HepG2 (cell line): Measurements from ENCODE around the gene BIRC3. TPM values are rescaled to one million over a fixed set of nuclear protein-coding genes. Genes with fewer than 3 reads are reported as not detected.

Experiments
- EED ChIP-seq: sonication (generic); formaldehyde crosslinking; IDR thresholded peaks from 2 replicates; pipeline ENCODE4 v1.5.0; 2020; ENCODE audit warnings: mild to moderate bottlenecking, missing genetic modification reagents
- FIP1L1 ChIP-seq: fragments of 200-400 bp; formaldehyde crosslinking; IDR thresholded peaks from 2 replicates; pipeline ENCODE4 v1.6.1; 2018; ENCODE audit warnings: low read depth, mild to moderate bottlenecking, low read length, moderate library complexity, borderline replicate concordance; ENCODE audit not compliant: insufficient read depth
- IKZF4 ChIP-seq: sonication (generic); formaldehyde crosslinking; IDR thresholded peaks from 2 replicates; pipeline ENCODE4 v1.5.1; 2020; ENCODE audit warnings: borderline replicate concordance, mild to moderate bottlenecking, low read depth, missing genetic modification reagents; ENCODE audit errors: not compliant biosample characterization
- MED1 ChIP-seq: sonication (generic); formaldehyde crosslinking; IDR thresholded peaks from 2 replicates; pipeline ENCODE4 v1.4.0; 2020; ENCODE audit warnings: missing genetic modification reagents
- MED8 ChIP-seq: sonication (generic); formaldehyde crosslinking; IDR thresholded peaks from 2 replicates; pipeline ENCODE4 v1.8.1; 2023; ENCODE audit warnings: mild to moderate bottlenecking, missing genetic modification reagents; ENCODE audit not compliant: insufficient replicate concordance
- RARA ChIP-seq: IDR thresholded peaks from 2 replicates; pipeline ENCODE4 v1.6.1; 2016; ENCODE audit warnings: missing genetic modification reagents, missing compliant biosample characterization
- RBAK ChIP-seq: sonication (generic); formaldehyde crosslinking; IDR thresholded peaks from 2 replicates; pipeline ENCODE4 v1.5.1; 2020; ENCODE audit warnings: mild to moderate bottlenecking, missing genetic modification reagents
- TBX3 ChIP-seq: fragments of 450-650 bp; IDR thresholded peaks from 2 replicates; pipeline ENCODE4 v1.6.1; 2017; ENCODE audit warnings: antibody characterized with exemption, mild to moderate bottlenecking, inconsistent platforms, borderline replicate concordance
- ZBTB20 ChIP-seq: sonication (generic); formaldehyde crosslinking; IDR thresholded peaks from 2 replicates; pipeline ENCODE4 v1.8.1; 2023; ENCODE audit warnings: missing genetic modification reagents, low read depth, mild to moderate bottlenecking, borderline replicate concordance
- ZNF343 ChIP-seq: sonication (generic); formaldehyde crosslinking; IDR thresholded peaks from 2 replicates; pipeline ENCODE4 v1.4.0; 2020; ENCODE audit warnings: mild to moderate bottlenecking, missing genetic modification reagents
- ZNF670 ChIP-seq: sonication (generic); formaldehyde crosslinking; IDR thresholded peaks from 2 replicates; pipeline ENCODE4 v1.8.0; 2022; ENCODE audit warnings: mild to moderate bottlenecking, missing genetic modification reagents, borderline replicate concordance
- polyA plus RNA-seq, 8 experiments: library from polyadenylated mRNA; depleted of rRNA in 3 of 8; stranded (reverse) in 7 of 8; unstranded in 1 of 8; fragments of >200 nt; fragmentation: Illumina TruSeq in 4 of 8; extraction: Trizol in 4 of 8; gene quantifications; 2 replicates each; pipeline versions ENCODE4 v1.2.1 to v1.2.3, GENCODE V29; 2011 to 2016; ENCODE audit warnings: low read depth in 4 of 8, missing spikeins in 1 of 8, mixed read lengths in 1 of 8; ENCODE audit not compliant: insufficient read depth in 1 of 8
- total RNA-seq, 5 experiments: library from RNA; depleted of rRNA; stranded (reverse); fragments of >200 nt; fragmentation: Illumina TruSeq; extraction: Trizol; gene quantifications; 2 replicates each; pipeline ENCODE4 v1.2.3, GENCODE V29; 2016; ENCODE audit warnings: low read depth in 1 of 5
- TF ChIP-seq, protein P1 (sequence below): sonication (generic); formaldehyde crosslinking; IDR thresholded peaks from 2 replicates; pipeline ENCODE4 v1.4.0; 2020; ENCODE audit warnings: missing genetic modification reagents
- TF ChIP-seq, protein P2 (sequence below), 2 experiments: sonication (generic) in 1 of 2; formaldehyde crosslinking in 1 of 2; IDR thresholded peaks; 2 replicates each; pipeline versions ENCODE4 v1.4.0 to v1.6.1; 2016 to 2020; ENCODE audit warnings: borderline replicate concordance in 1 of 2, low read depth in 1 of 2, mild to moderate bottlenecking in 1 of 2, missing genetic modification reagents in 1 of 2
- TF ChIP-seq, protein P3 (sequence below): sonication (generic); formaldehyde crosslinking; IDR thresholded peaks from 2 replicates; pipeline ENCODE4 v1.4.0; 2020; ENCODE audit warnings: missing genetic modification reagents, borderline replicate concordance
- TF ChIP-seq, protein P4 (sequence below): sonication (generic); formaldehyde crosslinking; IDR thresholded peaks from 2 replicates; pipeline ENCODE4 v1.4.0; 2020; ENCODE audit warnings: missing genetic modification reagents, mild to moderate bottlenecking, borderline replicate concordance
- TF ChIP-seq, protein P5 (sequence below): sonication (generic); formaldehyde crosslinking; IDR thresholded peaks from 2 replicates; pipeline ENCODE4 v1.8.1; 2023; ENCODE audit warnings: mild to moderate bottlenecking, moderate library complexity, missing genetic modification reagents

The BIRC3 gene
- total and polyA plus RNA-seq, 2 of the 13 experiments (the other 11 are each of a cell fraction or from before 2014, with no cell fraction given): 0.41 to 4.2 TPM

GRCh38 chr11:102279641-102280170 lies 37.6 kb upstream of the BIRC3 start (continued):
- TF ChIP-seq ZNF343: no peak
- peak; percentile 94 for TF ChIP-seq MED1
- peak; percentile 83 for TF ChIP-seq RBAK (CRISPR knock-in tag)
- TF ChIP-seq, protein P1, sequence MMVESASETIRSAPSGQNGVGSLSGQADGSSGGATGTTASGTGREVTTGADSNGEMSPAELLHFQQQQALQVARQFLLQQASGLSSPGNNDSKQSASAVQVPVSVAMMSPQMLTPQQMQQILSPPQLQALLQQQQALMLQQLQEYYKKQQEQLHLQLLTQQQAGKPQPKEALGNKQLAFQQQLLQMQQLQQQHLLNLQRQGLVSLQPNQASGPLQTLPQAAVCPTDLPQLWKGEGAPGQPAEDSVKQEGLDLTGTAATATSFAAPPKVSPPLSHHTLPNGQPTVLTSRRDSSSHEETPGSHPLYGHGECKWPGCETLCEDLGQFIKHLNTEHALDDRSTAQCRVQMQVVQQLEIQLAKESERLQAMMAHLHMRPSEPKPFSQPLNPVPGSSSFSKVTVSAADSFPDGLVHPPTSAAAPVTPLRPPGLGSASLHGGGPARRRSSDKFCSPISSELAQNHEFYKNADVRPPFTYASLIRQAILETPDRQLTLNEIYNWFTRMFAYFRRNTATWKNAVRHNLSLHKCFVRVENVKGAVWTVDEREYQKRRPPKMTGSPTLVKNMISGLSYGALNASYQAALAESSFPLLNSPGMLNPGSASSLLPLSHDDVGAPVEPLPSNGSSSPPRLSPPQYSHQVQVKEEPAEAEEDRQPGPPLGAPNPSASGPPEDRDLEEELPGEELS (CRISPR knock-in tag): peak; percentile 88
- peak; percentile 51; the same call in 1 of the 2 replicates for TF ChIP-seq RARA
- peak; percentile 80 for TF ChIP-seq MED8 (CRISPR knock-in tag)
- TF ChIP-seq, protein P2, sequence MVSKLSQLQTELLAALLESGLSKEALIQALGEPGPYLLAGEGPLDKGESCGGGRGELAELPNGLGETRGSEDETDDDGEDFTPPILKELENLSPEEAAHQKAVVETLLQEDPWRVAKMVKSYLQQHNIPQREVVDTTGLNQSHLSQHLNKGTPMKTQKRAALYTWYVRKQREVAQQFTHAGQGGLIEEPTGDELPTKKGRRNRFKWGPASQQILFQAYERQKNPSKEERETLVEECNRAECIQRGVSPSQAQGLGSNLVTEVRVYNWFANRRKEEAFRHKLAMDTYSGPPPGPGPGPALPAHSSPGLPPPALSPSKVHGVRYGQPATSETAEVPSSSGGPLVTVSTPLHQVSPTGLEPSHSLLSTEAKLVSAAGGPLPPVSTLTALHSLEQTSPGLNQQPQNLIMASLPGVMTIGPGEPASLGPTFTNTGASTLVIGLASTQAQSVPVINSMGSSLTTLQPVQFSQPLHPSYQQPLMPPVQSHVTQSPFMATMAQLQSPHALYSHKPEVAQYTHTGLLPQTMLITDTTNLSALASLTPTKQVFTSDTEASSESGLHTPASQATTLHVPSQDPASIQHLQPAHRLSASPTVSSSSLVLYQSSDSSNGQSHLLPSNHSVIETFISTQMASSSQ (IDR thresholded peaks at IDR 0.05; ENCODE audit: low read depth): peak; percentile 89
- TF ChIP-seq, protein P2 (CRISPR knock-in tag; IDR thresholded peaks at IDR 0.05; ENCODE audit: borderline replicate concordance): peak; percentile 86; the same call in 1 of the 2 replicates
- TF ChIP-seq EED (CRISPR knock-in tag): no peak
- TF ChIP-seq, protein P3, sequence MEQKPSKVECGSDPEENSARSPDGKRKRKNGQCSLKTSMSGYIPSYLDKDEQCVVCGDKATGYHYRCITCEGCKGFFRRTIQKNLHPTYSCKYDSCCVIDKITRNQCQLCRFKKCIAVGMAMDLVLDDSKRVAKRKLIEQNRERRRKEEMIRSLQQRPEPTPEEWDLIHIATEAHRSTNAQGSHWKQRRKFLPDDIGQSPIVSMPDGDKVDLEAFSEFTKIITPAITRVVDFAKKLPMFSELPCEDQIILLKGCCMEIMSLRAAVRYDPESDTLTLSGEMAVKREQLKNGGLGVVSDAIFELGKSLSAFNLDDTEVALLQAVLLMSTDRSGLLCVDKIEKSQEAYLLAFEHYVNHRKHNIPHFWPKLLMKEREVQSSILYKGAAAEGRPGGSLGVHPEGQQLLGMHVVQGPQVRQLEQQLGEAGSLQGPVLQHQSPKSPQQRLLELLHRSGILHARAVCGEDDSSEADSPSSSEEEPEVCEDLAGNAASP (CRISPR knock-in tag): peak; percentile 70
- TF ChIP-seq, protein P4, sequence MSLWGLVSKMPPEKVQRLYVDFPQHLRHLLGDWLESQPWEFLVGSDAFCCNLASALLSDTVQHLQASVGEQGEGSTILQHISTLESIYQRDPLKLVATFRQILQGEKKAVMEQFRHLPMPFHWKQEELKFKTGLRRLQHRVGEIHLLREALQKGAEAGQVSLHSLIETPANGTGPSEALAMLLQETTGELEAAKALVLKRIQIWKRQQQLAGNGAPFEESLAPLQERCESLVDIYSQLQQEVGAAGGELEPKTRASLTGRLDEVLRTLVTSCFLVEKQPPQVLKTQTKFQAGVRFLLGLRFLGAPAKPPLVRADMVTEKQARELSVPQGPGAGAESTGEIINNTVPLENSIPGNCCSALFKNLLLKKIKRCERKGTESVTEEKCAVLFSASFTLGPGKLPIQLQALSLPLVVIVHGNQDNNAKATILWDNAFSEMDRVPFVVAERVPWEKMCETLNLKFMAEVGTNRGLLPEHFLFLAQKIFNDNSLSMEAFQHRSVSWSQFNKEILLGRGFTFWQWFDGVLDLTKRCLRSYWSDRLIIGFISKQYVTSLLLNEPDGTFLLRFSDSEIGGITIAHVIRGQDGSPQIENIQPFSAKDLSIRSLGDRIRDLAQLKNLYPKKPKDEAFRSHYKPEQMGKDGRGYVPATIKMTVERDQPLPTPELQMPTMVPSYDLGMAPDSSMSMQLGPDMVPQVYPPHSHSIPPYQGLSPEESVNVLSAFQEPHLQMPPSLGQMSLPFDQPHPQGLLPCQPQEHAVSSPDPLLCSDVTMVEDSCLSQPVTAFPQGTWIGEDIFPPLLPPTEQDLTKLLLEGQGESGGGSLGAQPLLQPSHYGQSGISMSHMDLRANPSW (CRISPR knock-in tag): peak; percentile 62
- TF ChIP-seq ZBTB20: peak; percentile 96; the same call in 1 of the 2 replicates
- peak; percentile 15 for TF ChIP-seq IKZF4 (CRISPR knock-in tag)
- TF ChIP-seq, protein P5, sequence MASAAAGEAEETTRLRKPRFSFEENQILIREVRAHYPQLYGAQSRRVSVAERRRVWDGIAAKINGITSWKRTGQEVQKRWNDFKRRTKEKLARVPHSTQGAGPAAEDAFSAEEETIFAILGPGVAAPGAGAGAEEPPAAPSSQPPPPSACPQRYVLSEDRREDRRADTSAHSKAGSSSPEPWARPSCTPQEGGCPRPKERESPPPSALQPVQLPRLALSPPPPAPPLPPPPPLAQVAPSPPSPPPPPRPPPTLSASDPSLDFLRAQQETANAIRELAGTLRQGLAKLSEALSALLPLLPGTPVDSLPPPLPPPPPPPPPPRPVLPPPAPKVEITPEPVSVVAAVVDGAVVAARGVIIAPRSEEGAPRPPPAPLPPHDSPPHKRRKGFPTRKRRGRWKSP (CRISPR knock-in tag): peak; percentile 48; the same call in 1 of the 2 replicates
- TF ChIP-seq FIP1L1: no peak
- TF ChIP-seq ZNF670 (CRISPR knock-in tag): 0 out of 2 replicates have a peak, but pooled peaks have one; percentile 44
- peak; percentile 52; the same call in 1 of the 2 replicates for TF ChIP-seq TBX3
